ENCODE data around the gene TBC1D8.

The TBC1D8 gene

DNA sequence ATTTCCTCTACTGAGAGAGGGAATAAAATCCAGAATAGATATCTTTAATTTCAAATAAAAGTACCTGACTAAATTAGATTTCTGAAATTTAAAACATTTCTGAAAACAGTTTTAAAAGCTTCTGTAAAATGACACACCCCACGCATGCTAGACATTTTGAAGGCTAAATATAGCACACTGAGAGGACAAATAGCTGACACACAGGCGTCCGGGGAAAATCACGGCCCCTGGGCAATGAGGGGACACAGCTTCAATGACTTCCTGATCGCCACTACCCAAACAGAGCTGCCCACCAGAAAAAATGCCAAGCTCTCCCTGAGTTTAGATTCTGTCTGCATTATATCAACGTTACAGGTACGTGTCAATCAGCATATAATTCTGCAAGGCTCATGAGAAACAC is 10.9 kb downstream of the TBC1D8 start:
- ATAC-seq (ENCODE audit: low read depth) (no peak), DNase-seq (ENCODE audit: low spot score) (no peak)
- H3K27me3 ChIP-seq (ENCODE audit: insufficient read depth, poor library complexity, severe bottlenecking), result no peaks in the 10 kb centered on the region
- peaks cover 6% of the 10 kb centered on the region; the same call in 1 of the 2 replicates for H3K36me3 ChIP-seq (ENCODE audit: low read depth)
- TF ChIP-seq, protein P1, sequence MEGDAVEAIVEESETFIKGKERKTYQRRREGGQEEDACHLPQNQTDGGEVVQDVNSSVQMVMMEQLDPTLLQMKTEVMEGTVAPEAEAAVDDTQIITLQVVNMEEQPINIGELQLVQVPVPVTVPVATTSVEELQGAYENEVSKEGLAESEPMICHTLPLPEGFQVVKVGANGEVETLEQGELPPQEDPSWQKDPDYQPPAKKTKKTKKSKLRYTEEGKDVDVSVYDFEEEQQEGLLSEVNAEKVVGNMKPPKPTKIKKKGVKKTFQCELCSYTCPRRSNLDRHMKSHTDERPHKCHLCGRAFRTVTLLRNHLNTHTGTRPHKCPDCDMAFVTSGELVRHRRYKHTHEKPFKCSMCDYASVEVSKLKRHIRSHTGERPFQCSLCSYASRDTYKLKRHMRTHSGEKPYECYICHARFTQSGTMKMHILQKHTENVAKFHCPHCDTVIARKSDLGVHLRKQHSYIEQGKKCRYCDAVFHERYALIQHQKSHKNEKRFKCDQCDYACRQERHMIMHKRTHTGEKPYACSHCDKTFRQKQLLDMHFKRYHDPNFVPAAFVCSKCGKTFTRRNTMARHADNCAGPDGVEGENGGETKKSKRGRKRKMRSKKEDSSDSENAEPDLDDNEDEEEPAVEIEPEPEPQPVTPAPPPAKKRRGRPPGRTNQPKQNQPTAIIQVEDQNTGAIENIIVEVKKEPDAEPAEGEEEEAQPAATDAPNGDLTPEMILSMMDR (IDR thresholded peaks at IDR 0.05; ENCODE audit: poor library complexity, severe bottlenecking), result no peak
- no peak overlapping the region for H3K27ac ChIP-seq (ENCODE audit: poor library complexity, severe bottlenecking)
- no peaks in the 10 kb centered on the region for H3K9me3 ChIP-seq (ENCODE audit: severe bottlenecking)
- H3K4me3 ChIP-seq (ENCODE audit: severe bottlenecking), result no peak overlapping the region
- peaks cover 36% of the 10 kb centered on the region for H3K4me1 ChIP-seq (ENCODE audit: insufficient read depth, poor library complexity, severe bottlenecking)

- H3K4me3 ChIP-seq (ENCODE audit: severe bottlenecking), result no peak overlapping the region
- no peak for DNase-seq (ENCODE audit: low spot score)
- ATAC-seq (ENCODE audit: low read depth), result no peak
- H3K9me3 ChIP-seq (ENCODE audit: severe bottlenecking), result no peaks in the 10 kb centered on the region
- TF ChIP-seq, protein P1 (IDR thresholded peaks at IDR 0.05; ENCODE audit: poor library complexity, severe bottlenecking), result no peak
- H3K27ac ChIP-seq (ENCODE audit: poor library complexity, severe bottlenecking), result peak overlapping the region; percentile 31
- no peaks in the 10 kb centered on the region for H3K27me3 ChIP-seq (ENCODE audit: insufficient read depth, poor library complexity, severe bottlenecking)
- H3K36me3 ChIP-seq (ENCODE audit: low read depth), result peaks cover 6% of the 10 kb centered on the region; the same call in 1 of the 2 replicates
- peaks cover 29% of the 10 kb centered on the region for H3K4me1 ChIP-seq (ENCODE audit: insufficient read depth, poor library complexity, severe bottlenecking)
Observed at GRCh38 chr2:101139495-101139894, 11.7 kb downstream of the TBC1D8 start.

DNA sequence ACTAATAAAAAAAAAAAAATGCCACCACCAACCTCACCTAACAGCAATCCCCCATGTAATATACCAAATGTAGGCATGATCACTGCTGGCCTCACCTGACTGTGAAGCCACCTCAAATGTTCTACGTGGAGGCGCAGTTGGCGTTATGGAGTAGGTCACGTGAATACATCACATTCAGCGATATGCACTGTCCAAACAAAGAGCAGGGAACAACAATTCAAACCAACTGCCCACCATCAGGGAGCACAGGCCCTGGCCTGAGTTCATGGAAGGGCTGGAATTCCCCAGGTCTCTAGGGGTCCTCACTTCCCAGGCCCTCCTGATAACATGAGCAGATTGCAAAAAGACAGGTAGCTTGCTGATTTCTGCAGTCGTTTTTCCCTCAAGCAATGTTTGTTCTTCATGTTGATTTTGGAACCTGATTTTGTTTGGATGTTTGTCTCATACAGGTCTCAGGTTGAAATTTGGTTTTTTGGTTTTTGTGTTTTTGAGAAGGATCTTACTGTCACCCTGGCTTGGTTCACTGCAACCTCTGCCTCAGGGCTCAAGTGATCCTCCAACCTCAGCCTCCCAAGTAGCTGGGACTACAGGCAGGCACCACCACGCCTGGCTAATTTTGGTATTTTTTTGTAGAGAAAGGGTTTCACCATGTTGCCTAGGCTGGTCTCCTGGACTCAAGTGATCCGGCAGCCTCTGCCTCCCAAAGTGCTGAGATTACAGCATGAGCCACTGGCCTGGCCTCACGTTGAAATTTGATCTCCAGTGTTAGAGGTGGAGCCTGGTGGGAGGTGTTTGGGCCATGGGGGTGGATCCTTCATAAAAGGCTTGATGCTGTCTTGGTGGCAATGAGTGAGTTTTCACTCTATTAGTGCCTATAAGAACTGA is 15.5 kb downstream of the TBC1D8 start:
- Histone ChIP-seq H3K27me3 (ENCODE audit: insufficient read depth, poor library complexity, severe bottlenecking) (no peaks in the 10 kb centered on the region), H3K9me3 (ENCODE audit: severe bottlenecking) (no peaks in the 10 kb centered on the region), H3K36me3 (ENCODE audit: low read depth) (no peaks in the 10 kb centered on the region), H3K4me1 (ENCODE audit: insufficient read depth, poor library complexity, severe bottlenecking) (peaks cover 8% of the 10 kb centered on the region), H3K4me3 (ENCODE audit: severe bottlenecking) (no peak overlapping the region), H3K27ac (ENCODE audit: poor library complexity, severe bottlenecking) (no peak overlapping the region)
- TF ChIP-seq, protein P1 (IDR thresholded peaks at IDR 0.05; ENCODE audit: poor library complexity, severe bottlenecking), result no peak
- ATAC-seq (ENCODE audit: low read depth) (peak; percentile 74), DNase-seq (ENCODE audit: low spot score) (no peak)

DNA sequence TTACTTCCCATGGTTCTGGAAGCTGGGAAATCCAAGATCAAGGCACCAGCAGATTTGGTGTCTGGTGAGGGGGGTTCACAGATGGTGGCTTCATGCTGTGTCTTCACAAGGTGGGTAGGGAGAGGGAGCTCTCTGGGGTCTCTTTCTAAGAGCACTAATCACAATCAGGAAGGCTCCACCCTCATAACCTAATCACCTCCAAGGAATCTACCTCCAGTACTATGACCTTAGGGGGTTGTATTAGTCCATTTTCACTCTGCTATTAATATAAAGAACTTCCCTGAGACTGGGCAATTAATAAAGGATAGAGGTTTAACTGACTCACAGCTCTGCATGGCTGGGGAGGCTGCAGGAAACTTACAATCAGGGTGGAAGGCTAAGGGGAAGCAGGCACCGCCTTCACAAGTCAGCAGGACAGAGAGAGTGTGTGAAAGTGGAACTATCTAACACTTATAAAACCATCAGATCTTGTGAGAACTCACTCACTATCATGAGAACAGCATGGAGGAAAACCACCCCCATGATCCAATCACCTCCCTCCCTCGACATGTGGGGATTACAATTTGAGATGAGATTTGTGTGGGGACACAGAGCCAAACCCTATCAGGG is 17.6 kb downstream of the TBC1D8 start:
- Histone ChIP-seq H3K36me3 (ENCODE audit: low read depth) (no peaks in the 10 kb centered on the region), H3K4me3 (ENCODE audit: severe bottlenecking) (no peak overlapping the region), H3K9me3 (ENCODE audit: severe bottlenecking) (no peaks in the 10 kb centered on the region), H3K4me1 (ENCODE audit: insufficient read depth, poor library complexity, severe bottlenecking) (peaks cover 9% of the 10 kb centered on the region), H3K27me3 (ENCODE audit: insufficient read depth, poor library complexity, severe bottlenecking) (no peaks in the 10 kb centered on the region), H3K27ac (ENCODE audit: poor library complexity, severe bottlenecking) (no peak overlapping the region)
- ATAC-seq (ENCODE audit: low read depth) (0 out of 3 replicates have a peak, but pooled peaks have one; percentile 21), DNase-seq (ENCODE audit: low spot score) (no peak)
- TF ChIP-seq, protein P1 (IDR thresholded peaks at IDR 0.05; ENCODE audit: poor library complexity, severe bottlenecking), result no peak

Measured in RWPE2 (cell line).